MCF 10A (cell line): ENCODE measurements around the gene ZNF71. TPM values are rescaled to one million over a fixed set of nuclear protein-coding genes. Genes with fewer than 3 reads are reported as not detected.

ENCODE experiments used
- BruUV-seq: library from RNA; stranded (reverse); fragments of 400-500 nt; replicated peaks from 2 replicates; lab custom pipeline; 2021; lab: Mats Ljungman, UMichigan
- CTCF ChIA-PET: fragments of 300-600 bp; sonication (Branson Sonifier 250); formaldehyde crosslinking; extraction: SDS; loops from one replicate; lab custom pipeline; 2021; ENCODE audit warnings: antibody characterized with exemption, inconsistent platforms; lab: Yijun Ruan, JAX
- POLR2A ChIA-PET: fragments of 300-600, 350-650 bp; sonication (Branson Sonifier 250); formaldehyde crosslinking; extraction: SDS; loops from one replicate; lab custom pipeline; 2020; ENCODE audit warnings: antibody characterized with exemption, inconsistent platforms; lab: Yijun Ruan, JAX
- DNase-seq: peaks from one replicate; pipeline ENCODE4 v3.0.0-alpha.2; 2018; ENCODE audit not compliant: unreplicated experiment
- H3K27ac Mint-ChIP-seq: one replicate; pipeline ENCODE4 v1.8.0; 2022; ENCODE audit warnings: mild to moderate bottlenecking, low read depth, mixed read lengths; ENCODE audit not compliant: unreplicated experiment
- H3K27me3 Mint-ChIP-seq: one replicate; pipeline ENCODE4 v1.8.0; 2022; ENCODE audit warnings: mixed read lengths; ENCODE audit not compliant: insufficient read depth, unreplicated experiment
- H3K36me3 Mint-ChIP-seq: one replicate; pipeline ENCODE4 v1.8.0; 2022; ENCODE audit warnings: mild to moderate bottlenecking, moderate library complexity, mixed read lengths; ENCODE audit not compliant: insufficient read depth, unreplicated experiment
- H3K4me1 Mint-ChIP-seq: one replicate; pipeline ENCODE4 v1.8.0; 2022; ENCODE audit warnings: mixed read lengths; ENCODE audit not compliant: insufficient read depth, unreplicated experiment
- H3K4me3 Mint-ChIP-seq: one replicate; pipeline ENCODE4 v1.8.0; 2022; ENCODE audit warnings: mild to moderate bottlenecking, moderate library complexity, mixed read lengths; ENCODE audit not compliant: unreplicated experiment
- H3K9me3 Mint-ChIP-seq: one replicate; pipeline ENCODE4 v1.8.0; 2022; ENCODE audit warnings: mixed read lengths; ENCODE audit not compliant: unreplicated experiment
- intact Hi-C: fragments of 100-400 bp; cut with micrococcal nuclease; formaldehyde crosslinking; loops from 2 replicates; pipeline ENCODE4 v1.14.1; 2022
- total RNA-seq: library from RNA; stranded (reverse); gene quantifications from 2 replicates; pipeline ENCODE4 v1.2.3, GENCODE V29; 2022
- TF ChIP-seq, protein P1 (sequence below): fragments of 200-600 bp; IDR thresholded peaks from one replicate; pipeline ENCODE4 v1.8.0; 2022; ENCODE audit warnings: antibody characterized with exemption, mild to moderate bottlenecking; ENCODE audit not compliant: unreplicated experiment

ZNF71 gene
- total RNA-seq, 1 experiment from 2014 or later = 4.0 TPM

DNA sequence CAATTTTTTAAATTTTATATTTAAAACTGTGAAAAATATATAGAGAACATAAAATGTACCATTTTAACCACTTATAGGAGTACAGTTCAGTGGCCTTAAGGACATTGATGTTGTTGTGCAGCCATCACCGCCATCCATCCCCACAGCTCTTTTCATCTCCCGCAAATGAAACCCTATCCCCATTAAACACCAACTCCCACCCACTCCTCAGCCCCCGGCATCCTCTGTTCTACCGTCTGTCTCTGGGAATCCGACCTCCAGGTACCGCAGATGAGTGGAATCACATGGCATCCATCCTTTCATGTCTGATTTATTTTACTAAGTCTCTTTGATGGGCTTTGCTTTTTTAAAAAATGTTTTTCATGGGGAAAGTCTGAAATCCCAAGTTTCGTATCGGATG is 24.0 kb downstream of the ZNF71 start:
- H3K27me3 Mint-ChIP-seq = no peaks in the 10 kb centered on the region
- H3K4me3 Mint-ChIP-seq = no peak overlapping the region
- peaks cover 25% of the 10 kb centered on the region for H3K9me3 Mint-ChIP-seq
- TF ChIP-seq, protein P1, sequence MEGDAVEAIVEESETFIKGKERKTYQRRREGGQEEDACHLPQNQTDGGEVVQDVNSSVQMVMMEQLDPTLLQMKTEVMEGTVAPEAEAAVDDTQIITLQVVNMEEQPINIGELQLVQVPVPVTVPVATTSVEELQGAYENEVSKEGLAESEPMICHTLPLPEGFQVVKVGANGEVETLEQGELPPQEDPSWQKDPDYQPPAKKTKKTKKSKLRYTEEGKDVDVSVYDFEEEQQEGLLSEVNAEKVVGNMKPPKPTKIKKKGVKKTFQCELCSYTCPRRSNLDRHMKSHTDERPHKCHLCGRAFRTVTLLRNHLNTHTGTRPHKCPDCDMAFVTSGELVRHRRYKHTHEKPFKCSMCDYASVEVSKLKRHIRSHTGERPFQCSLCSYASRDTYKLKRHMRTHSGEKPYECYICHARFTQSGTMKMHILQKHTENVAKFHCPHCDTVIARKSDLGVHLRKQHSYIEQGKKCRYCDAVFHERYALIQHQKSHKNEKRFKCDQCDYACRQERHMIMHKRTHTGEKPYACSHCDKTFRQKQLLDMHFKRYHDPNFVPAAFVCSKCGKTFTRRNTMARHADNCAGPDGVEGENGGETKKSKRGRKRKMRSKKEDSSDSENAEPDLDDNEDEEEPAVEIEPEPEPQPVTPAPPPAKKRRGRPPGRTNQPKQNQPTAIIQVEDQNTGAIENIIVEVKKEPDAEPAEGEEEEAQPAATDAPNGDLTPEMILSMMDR = no peak
- no TSS peak for BruUV-seq
- intact Hi-C loops = no loop called here
- H3K27ac Mint-ChIP-seq = no peak overlapping the region
- H3K4me1 Mint-ChIP-seq = no peaks in the 10 kb centered on the region
- H3K36me3 Mint-ChIP-seq = peaks cover 22% of the 10 kb centered on the region
- ChIA-PET POLR2A (no interaction called here), CTCF (no interaction called here)
- no peak for DNase-seq

DNA sequence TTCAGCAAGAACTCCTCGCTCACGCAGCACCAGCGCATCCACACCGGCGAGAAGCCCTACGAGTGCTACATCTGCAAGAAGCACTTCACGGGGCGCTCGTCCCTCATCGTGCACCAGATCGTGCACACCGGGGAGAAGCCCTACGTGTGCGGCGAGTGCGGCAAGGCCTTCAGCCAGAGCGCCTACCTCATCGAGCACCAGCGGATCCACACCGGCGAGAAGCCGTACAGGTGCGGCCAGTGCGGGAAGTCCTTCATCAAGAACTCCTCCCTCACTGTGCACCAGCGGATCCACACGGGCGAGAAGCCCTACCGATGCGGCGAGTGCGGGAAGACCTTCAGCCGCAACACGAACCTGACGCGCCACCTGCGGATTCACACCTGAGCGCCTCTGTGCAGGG is 27.3 kb downstream of the ZNF71 start:
- Mint-ChIP-seq H3K27ac (no peak overlapping the region), H3K9me3 (peaks cover 22% of the 10 kb centered on the region)
- POLR2A ChIA-PET = no interaction called here

DNA sequence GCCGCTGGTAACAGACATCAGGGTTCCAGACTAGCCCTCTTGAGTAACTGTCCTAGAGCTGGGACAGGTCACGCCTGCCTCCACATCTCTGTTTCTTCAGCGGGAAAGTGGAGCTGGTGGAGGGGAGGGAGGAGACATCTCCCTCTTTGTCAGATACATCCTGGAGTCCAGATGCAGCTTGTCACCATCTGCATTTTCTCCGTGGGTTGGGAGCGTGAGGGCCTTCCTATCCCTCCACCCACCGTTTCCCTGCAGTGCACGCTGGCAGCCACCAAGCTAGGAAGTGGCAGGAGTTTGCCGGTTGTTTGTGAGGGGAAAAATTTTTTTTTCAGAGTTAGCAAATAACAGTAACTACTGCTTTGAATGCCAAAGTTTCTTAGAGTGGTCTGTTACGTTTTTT is 27.9 kb downstream of the ZNF71 start:
- Mint-ChIP-seq H3K9me3 (peaks cover 20% of the 10 kb centered on the region), H3K4me3 (no peak overlapping the region), H3K27ac (no peak overlapping the region), H3K27me3 (no peaks in the 10 kb centered on the region), H3K4me1 (no peaks in the 10 kb centered on the region), H3K36me3 (peaks cover 19% of the 10 kb centered on the region)
- no TSS peak for BruUV-seq
- ChIA-PET POLR2A (no interaction called here), CTCF (no interaction called here)
- TF ChIP-seq, protein P1 = no peak
- DNase-seq = no peak
- intact Hi-C loops = no loop called here

More for the DNA sequence above, 27.3 kb downstream of the ZNF71 start:
- TF ChIP-seq, protein P1 = no peak
- CTCF ChIA-PET = no interaction called here
- H3K36me3 Mint-ChIP-seq = peaks cover 25% of the 10 kb centered on the region
- no peak overlapping the region for H3K4me3 Mint-ChIP-seq
- no TSS peak for BruUV-seq
- no peak for DNase-seq
- H3K4me1 Mint-ChIP-seq = no peaks in the 10 kb centered on the region
- no peaks in the 10 kb centered on the region for H3K27me3 Mint-ChIP-seq
- intact Hi-C loops = no loop called here

DNA sequence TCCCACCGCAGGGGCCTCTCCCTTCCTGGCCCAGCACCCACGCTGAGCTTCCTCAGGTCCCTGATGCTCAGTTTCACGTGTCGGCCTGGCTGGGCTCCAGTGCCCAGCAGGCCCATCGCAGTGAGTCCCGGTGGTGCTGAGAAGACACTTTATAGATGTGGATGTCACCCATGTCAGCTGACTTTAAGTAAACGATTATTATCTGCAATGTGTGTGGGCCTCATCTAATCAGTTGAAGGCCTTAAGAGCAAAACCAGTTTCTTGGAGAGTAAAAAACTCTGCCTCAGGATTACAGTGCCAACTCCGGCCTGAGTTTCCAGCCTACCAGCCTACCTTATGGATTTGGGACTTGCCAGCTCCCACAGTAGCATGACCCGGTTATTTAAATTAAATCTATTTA is 30.6 kb downstream of the ZNF71 start:
- intact Hi-C loops = no loop called here
- TF ChIP-seq, protein P1 = no peak
- no peaks in the 10 kb centered on the region for H3K4me1 Mint-ChIP-seq
- CTCF ChIA-PET = interaction anchor here (0.6 to 0.7 kb wide), 2 partner anchors 11 to 232 kb away, joined by 3 read pairs; no protein-coding TSS in a partner anchor
- peaks cover 13% of the 10 kb centered on the region for H3K9me3 Mint-ChIP-seq
- POLR2A ChIA-PET = no interaction called here
- no TSS peak for BruUV-seq
- no peak overlapping the region for H3K4me3 Mint-ChIP-seq
- peaks cover 19% of the 10 kb centered on the region for H3K36me3 Mint-ChIP-seq
- H3K27ac Mint-ChIP-seq = no peak overlapping the region
- no peaks in the 10 kb centered on the region for H3K27me3 Mint-ChIP-seq
- DNase-seq = no peak
